Measurements from ENCODE around the gene GPR25. TPM values are rescaled to one million over a fixed set of nuclear protein-coding genes. Genes with fewer than 3 reads are reported as not detected.

The GPR25 gene
- total and polyA plus RNA-seq, 10 donors: 0.09 to 3.6 (median 0.55) TPM; not detected in 2

GRCh38 chr1:200873116-200873670 is 412 bp downstream of the GPR25 start:
- intact Hi-C loops (cut with DNase I; ENCODE audit: low total_unique reads): no loop called here
- no peaks in the 10 kb centered on the region for H3K9me3 ChIP-seq
- peaks cover 0 to 48% (median 33%) of the 10 kb centered on the region in 7 donors for H3K27me3 ChIP-seq (replicated peaks in 1 of 7)
- no peak overlapping the region for H3K27ac ChIP-seq
- H3K4me1 ChIP-seq: peaks cover 8 to 51% (median 24%) of the 10 kb centered on the region in 6 donors
- peak overlapping the region in 6 of 8 donors; percentile 17 to 60 (median 24) for H3K4me3 ChIP-seq
- WGBS, 5 donors: 16 to 37% (median 23%) methylated on average over 18 to 61 of the region's 61 CpGs
- no peaks in the 10 kb centered on the region for H3K36me3 ChIP-seq
- TF ChIP-seq CTCF (IDR thresholded peaks at IDR 0.05 in 8 of 11, conservative IDR thresholded peaks at IDR 0.05 in 3 of 11) (no peak), POLR2A (IDR thresholded peaks at IDR 0.05) (no peak), POLR2AphosphoS5 (IDR thresholded peaks at IDR 0.05) (no peak)
- DNase-seq: no peak

GRCh38 chr1:200873671-200874397 is 1.1 kb downstream of the GPR25 start:
- no peaks in the 10 kb centered on the region for H3K36me3 ChIP-seq
- peaks cover 8 to 51% (median 24%) of the 10 kb centered on the region in 6 donors for H3K4me1 ChIP-seq
- intact Hi-C loops (cut with DNase I; ENCODE audit: low total_unique reads): no loop called here
- no peak overlapping the region for H3K27ac ChIP-seq
- peaks cover 0 to 48% (median 33%) of the 10 kb centered on the region in 7 donors for H3K27me3 ChIP-seq (replicated peaks in 1 of 7)
- TF ChIP-seq CTCF (IDR thresholded peaks at IDR 0.05 in 8 of 11, conservative IDR thresholded peaks at IDR 0.05 in 3 of 11): no peak
- TF ChIP-seq POLR2AphosphoS5 (IDR thresholded peaks at IDR 0.05): peak in 1 of 3 donors; percentile 13
- 21 to 42% (median 26%) methylated on average over 30 to 66 of the region's 66 CpGs for WGBS, 5 donors
- H3K9me3 ChIP-seq: no peaks in the 10 kb centered on the region
- H3K4me3 ChIP-seq: peak overlapping the region in 6 of 8 donors; percentile 17 to 60 (median 24)
- no peak for DNase-seq

GRCh38 chr1:200874694-200875093 is 1.9 kb downstream of the GPR25 start:
- H3K4me3 ChIP-seq: peak overlapping the region in 1 of 8 donors; percentile 60
- intact Hi-C loops (cut with DNase I; ENCODE audit: low total_unique reads): no loop called here
- H3K27ac ChIP-seq: no peak overlapping the region
- DNase-seq: no peak
- no peaks in the 10 kb centered on the region for H3K36me3 ChIP-seq
- peaks cover 8 to 44% (median 21%) of the 10 kb centered on the region in 6 donors for H3K4me1 ChIP-seq
- H3K27me3 ChIP-seq (replicated peaks in 1 of 7): peaks cover 0 to 48% (median 33%) of the 10 kb centered on the region in 7 donors
- H3K9me3 ChIP-seq: no peaks in the 10 kb centered on the region
- TF ChIP-seq POLR2AphosphoS5 (IDR thresholded peaks at IDR 0.05): no peak
- no peak for TF ChIP-seq CTCF (IDR thresholded peaks at IDR 0.05 in 8 of 11, conservative IDR thresholded peaks at IDR 0.05 in 3 of 11)
- TF ChIP-seq POLR2A (IDR thresholded peaks at IDR 0.05): no peak
- WGBS, 5 donors: 82 to 90% (median 83%) methylated on average over 6 of the region's 6 CpGs

- Histone ChIP-seq H3K4me1 (peaks cover 8 to 37% (median 18%) of the 10 kb centered on the region in 6 donors), H3K36me3 (no peaks in the 10 kb centered on the region), H3K9me3 (no peaks in the 10 kb centered on the region), H3K27ac (no peak overlapping the region), H3K27me3 (replicated peaks in 1 of 7) (peaks cover 0 to 48% (median 28%) of the 10 kb centered on the region in 7 donors), H3K4me3 (no peak overlapping the region)
- TF ChIP-seq CTCF (IDR thresholded peaks at IDR 0.05 in 8 of 11, conservative IDR thresholded peaks at IDR 0.05 in 3 of 11) (no peak), POLR2AphosphoS5 (IDR thresholded peaks at IDR 0.05) (no peak), POLR2A (IDR thresholded peaks at IDR 0.05) (no peak)
- WGBS, 5 donors: 84 to 93% (median 91%) methylated on average over 5 of the region's 5 CpGs
- no peak for DNase-seq
- intact Hi-C loops (cut with DNase I; ENCODE audit: low total_unique reads): no loop called here
Measured at GRCh38 chr1:200875416-200875815, 2.6 kb downstream of the GPR25 start.

All from spleen (tissue), 11 donors.